Stimulated activated CD4-positive, alpha-beta T cell treated with anti-CD3 and anti-CD28 coated beads, Interleukin-4, amount 100 ng/mL, for 24 hours (primary cell): Measurements from ENCODE around the gene ECHS1.
"Not testable (repeated sequence)": the region's sequence is repeated elsewhere in the genome, so short reads cannot be mapped to it uniquely, and the experiment has no call there.

Experiments
- DNase-seq: peaks from one replicate; pipeline ENCODE4 v3.0.0-alpha.2; 2020

Gene ECHS1

DNA sequence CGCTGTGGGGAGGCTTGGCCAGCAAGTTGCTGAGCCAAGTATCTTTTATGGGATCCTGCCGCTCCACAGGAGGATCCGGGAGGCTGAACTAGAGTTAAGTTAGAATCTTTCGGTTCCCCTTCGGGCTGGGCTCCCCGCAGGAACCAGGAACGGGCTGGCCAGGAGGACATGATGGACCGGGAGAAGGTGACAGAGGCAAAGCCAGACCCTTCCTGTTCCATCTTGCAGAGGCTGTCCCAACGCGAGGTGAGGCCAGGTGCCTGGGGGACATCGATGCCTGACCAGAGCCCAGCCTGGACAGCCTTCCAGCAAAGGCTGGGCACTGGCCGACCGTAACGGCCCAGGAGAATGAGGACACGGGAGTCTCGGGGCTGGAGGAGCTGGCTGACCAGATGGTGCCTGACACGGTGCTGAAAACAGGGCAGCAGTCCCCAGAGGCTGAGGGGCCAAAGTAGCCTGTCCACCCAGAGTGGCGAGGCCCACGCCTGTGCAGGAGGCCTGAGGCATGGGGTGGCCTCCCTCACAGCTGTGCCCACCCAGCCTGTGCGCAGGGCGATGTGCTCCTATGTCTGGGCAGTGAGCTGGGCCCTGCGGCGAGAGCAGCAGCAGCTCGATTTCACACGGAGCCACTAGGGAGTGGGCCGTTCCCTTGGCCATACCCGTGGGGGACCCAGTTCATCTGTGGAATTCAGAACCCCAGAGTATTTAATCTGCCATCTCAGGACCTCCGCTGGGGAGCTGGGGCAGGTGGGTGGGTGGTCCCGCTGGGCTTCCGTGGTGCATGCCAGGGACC lies 4.1 kb upstream of the ECHS1 start:
- DNase-seq, result no peak

DNA sequence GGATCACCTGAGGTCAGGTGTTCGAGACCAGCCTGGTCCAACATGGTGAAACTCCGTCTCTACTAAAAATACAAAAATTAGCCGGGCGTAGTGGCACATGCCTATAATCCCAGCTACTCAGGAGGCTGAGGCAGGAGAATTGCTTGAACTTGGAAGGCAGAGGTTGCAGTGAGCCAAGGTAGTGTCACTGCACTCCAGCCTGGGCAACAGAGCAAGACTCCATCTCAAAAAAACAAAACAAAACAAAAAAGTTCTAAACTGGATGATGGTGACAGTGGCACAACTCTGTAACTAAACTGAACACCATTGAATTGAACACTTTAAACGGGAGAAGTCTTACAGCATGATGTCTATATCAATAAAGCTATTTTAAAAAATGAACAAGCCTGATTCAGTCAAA lies 3.0 kb upstream of the ECHS1 start:
- not testable (repeated sequence) for DNase-seq

GRCh38 chr10:133375357-133376115 lies 2.4 kb upstream of the ECHS1 start:
- DNase-seq, result no peak

- DNase-seq, result no peak
Measured at GRCh38 chr10:133372507-133372906, 647 bp downstream of the ECHS1 start.

DNA sequence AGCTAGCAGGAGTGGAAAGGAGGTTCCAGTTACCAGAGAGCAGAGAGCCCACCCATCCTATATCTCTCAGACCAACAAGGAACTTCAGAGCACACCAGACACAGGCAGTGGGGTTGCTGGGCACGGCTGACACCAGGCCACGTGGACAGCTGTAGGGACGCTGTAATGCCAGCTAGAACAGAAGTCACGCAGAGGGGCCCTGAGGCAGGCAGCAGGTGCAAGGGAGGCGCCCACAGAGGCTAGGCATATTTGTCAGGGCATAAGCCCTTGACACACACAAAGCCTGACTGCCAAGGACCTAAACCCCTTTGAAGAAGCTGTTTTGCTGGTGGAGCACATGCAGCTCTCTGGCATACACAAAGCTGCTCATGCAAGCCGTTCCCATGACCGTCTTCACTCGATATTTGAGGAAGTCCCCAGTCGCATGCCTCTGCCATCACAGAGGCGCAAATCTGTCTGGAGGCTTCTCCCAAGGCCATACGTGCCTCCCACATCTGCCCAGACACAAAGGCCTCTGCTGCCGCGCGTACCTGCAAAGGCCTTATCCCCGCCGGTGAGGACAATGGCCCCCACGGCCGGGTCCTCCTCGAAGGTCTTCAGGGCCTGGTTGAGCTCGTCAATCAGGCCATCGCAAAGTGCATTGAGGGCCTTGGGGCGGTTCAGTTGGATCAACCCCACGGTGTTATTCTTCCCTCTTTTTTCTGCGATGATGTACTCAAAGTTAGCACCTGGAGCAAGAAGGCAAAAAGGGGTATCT lies 2.9 kb downstream of the ECHS1 start:
- DNase-seq, result no peak

- DNase-seq, result no peak
Measured at GRCh38 chr10:133368153-133368552, 5.0 kb downstream of the ECHS1 start.

- not testable (repeated sequence) for DNase-seq
Measured at GRCh38 chr10:133367461-133367860, 5.7 kb downstream of the ECHS1 start.

GRCh38 chr10:133366751-133367150 lies 6.4 kb downstream of the ECHS1 start:
- DNase-seq, result no peak

- DNase-seq, result no peak
Measured at GRCh38 chr10:133366130-133366478, 7.0 kb downstream of the ECHS1 start.

GRCh38 chr10:133365461-133366129 lies 7.6 kb downstream of the ECHS1 start:
- DNase-seq, result no peak

DNA sequence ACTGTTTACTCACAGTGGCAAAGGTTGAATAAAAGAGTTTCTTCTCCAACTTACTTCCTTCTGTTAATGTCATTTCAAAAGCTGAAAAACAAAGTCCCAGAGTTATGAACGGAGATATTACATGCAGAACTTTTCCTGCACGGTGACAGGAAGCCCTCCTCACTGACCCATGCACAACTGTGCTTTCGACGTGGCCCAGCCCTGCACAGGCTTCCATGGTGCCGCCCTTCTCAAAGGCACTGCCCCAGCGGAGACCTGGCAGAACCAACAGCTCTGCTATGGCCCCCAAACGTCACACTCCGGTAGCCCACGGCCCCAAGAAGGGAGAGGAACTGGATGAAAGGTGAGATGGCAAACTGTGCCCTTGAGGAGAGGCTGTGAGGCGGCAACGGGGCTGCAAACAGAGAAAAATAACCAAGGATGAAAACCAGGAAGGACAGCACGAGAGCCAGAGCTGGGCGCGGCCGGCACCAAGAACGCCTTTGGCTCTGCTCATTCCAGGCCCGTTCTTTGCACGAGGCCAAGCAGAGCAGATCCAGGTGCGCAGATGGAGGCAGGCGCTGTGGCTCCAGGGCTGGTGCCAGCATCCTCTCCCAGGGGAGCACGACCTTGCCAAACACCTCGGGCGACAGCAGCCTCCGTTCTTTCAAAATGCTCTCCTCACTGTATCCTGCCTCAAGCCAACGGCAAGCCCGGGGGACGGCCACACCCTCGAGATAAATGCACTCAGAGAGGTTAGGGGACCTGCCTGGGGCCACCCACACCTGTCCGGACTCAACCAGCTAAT lies 8.3 kb downstream of the ECHS1 start:
- DNase-seq, result no peak

GRCh38 chr10:133362846-133363245 lies 10.3 kb downstream of the ECHS1 start:
- DNase-seq, result no peak

GRCh38 chr10:133361773-133362441 lies 11.2 kb downstream of the ECHS1 start:
- DNase-seq, result no peak

DNA sequence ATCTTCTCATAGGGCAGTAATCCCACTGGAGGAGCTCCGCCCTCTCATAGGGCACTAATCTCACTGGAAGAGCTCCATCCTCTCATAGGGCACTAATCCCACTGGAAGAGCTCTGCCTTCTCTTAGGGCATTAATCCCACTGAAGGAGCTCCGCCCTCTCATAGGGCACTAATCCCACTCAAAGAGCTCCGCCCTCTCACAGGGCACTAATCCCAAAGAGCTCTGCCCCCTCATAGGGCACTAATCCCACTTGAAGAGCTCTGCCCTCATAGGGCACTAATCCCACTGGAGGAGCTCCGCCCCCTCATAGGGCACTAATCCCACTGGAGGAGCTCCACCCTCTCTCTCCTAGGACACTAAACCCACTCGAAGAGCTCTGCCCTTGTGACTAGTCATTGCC lies 11.9 kb downstream of the ECHS1 start:
- no peak for DNase-seq

DNA sequence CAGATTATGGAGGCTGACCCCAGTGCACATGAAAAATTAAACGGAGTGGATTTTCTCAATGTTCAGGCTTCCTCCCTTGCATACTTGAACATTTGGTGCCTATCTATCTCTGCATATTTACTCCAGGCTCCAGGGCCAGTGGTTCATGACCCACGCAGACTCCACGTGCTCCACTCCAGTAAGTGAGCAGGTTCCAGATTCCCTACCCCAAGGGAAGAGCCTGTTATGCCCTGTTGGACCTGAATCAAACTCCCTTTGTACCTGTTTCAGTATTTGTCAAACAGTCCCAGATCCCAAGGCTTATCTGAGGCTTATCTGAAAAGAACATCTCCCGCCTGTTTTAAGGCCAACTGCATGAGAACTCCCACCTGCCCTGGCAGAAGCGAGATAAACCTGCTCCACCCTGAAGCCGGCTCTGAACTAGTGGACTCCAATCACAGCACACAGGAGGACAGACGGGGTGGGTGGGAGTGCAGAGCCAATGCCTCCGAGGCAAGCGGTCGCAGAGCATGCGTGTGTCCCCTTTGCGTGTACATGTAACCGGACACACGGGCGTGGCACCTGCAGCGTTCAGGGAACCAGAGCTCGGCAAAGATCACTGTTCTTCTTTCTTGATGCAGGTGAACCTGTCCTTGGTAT lies 13.1 kb downstream of the ECHS1 start:
- DNase-seq, result no peak

DNA sequence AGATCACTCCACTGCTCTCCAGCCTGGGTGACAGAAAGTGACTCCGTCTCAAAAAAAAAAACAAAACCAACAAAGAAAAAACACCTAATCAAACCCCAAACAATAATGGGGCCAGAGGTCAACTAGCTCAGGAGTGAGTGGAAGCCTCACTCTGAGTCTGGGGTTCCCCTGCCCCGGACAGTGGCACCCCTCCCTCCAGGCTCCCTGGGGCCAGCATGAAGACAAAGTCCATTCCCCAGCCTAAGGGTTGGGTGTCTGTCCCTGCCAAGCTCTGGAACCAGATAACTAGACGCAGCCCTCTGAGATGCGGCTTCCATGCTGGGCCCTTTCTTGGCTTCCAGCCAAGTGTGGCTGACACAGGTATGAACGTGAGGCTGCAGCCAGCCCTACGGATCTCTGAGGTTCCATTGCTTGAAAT lies 13.6 kb downstream of the ECHS1 start:
- DNase-seq, result peak; percentile 23

DNA sequence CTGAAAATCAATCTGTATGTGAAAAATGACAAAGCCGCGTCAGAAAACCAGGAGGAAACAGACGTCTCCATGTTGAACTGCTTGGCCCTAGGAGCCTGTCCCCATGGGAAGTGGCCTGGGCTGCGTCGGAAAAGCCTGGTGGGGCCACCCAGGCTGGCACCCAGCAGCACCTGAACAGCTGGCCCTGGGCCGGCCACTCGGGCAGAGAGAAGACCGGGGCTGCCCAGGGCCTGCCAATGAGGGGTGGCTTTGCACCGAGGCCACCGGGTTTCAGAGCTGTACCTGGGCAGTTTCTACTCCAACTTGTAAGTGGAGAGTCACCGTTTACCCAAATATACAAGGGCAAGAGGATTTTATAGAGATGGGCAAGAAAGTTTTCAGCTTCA lies 14.2 kb downstream of the ECHS1 start:
- no peak for DNase-seq

DNA sequence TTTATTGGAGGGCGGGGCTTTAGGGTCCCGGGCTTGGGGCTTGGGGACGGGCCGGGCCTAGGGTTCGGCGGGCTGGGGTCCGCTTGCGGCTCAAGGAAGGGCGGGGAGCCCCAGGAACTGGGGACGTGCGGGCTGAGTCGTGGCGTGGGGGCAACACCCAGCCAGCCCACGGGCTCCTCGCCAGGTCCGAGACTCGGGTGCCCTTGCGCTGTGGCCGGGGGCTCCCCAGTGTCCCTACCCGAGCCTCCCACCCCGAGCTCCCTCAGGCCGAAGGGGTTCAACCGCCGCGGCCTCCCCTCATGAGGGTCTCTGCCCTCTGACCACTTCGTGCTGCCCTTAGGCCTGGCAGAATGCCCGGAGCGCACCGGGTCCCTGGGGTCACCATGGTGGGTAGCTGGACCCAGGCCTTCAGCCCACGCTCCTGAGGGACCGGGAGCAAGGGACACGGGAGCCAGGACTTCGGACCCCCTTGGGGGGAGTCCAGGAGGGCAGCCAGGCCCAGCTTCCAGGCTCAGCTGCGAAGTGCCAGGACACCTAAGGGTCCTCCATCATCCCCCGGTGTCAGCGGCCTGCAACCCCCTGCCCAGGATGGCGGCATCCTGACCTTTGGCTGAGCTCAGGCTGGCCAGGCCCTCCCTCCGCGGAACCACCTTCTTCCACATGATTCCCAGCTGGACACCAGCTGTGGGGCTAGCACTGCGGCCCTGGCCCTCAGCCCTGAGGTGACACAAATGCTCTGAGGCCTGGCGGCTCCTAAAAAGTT lies 14.8 kb downstream of the ECHS1 start:
- DNase-seq, result no peak

DNA sequence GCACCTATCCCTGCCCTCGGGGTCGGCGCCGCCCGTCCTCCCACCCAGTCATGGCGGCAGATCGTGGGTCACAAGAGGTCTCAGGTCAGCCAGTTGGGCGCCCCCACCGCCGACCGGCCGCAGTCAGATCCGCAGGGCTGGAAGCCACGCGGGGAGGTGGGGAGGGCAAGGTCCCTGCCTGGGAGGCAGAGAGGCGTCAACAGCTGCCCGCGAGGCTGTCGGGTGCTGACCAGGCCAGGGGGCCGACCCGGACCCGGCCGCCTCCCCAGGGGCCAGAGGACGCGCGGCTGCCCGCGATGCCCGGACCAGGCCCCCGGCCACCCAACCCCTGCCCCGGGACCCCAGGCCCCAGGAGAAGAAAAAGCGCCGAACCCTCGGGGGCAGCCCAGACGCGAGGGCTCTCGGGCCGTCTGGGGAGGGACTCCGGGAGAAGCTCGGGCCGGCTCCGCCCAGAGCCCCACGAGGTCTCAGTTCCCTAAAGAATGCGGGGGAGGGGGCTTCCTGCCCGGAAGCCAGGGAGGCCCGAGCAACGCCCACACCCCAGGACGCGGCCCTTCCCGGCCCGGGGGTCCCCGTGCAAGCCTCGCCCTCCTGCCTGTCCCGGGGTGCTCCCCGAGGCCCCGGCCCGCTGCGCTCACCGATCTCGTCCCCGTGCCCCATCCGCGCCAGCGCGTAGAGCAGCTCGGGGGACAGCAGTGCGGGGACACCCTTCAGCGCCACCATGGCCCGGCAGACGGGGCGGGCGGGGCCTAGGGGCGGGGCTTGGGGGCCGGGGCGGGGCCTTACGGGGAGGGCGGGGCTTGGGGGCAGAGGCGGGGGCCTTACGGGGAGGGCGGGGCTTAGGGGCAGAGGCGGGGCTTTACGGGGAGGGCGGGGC lies 15.6 kb downstream of the ECHS1 start, which contains the start of gene FUOM:
Gene FUOM, minus strand, starts transcription at position 735 of the 877 bp plus-strand sequence. Its CDS starts 12 bp downstream, at position 723.
- DNase-seq, result peak; percentile 75
